MG63 (cell line): Measurements from ENCODE around the gene DHX15. TPM values are rescaled to one million over a fixed set of nuclear protein-coding genes. Genes with fewer than 3 reads are reported as not detected.
A peak's percentile ranks its signal among the peaks of the same experiment; 100 is the strongest.

Experiments used
- DNase-seq: peaks from one replicate; pipeline ENCODE4 v3.0.0-alpha.2; 2020
- H3K27me3 ChIP-seq: fragments of 250-450 bp; sonication (Bioruptor Pico); 2 replicates; pipeline ENCODE4 v1.5.1; 2020; ENCODE audit warnings: mild to moderate bottlenecking, moderate library complexity
- H3K36me3 ChIP-seq: fragments of 250-450 bp; sonication (Bioruptor Pico); 2 replicates; pipeline ENCODE4 v1.5.1; 2020; ENCODE audit warnings: mild to moderate bottlenecking, moderate library complexity
- H3K4me3 ChIP-seq: fragments of 250-450 bp; sonication (Bioruptor Pico); 2 replicates; pipeline ENCODE4 v1.5.1; 2020; ENCODE audit warnings: mild to moderate bottlenecking, moderate library complexity
- H3K9me3 ChIP-seq: fragments of 250-450 bp; sonication (Bioruptor Pico); 2 replicates; pipeline ENCODE4 v1.5.1; 2020; ENCODE audit warnings: mild to moderate bottlenecking, moderate library complexity
- total RNA-seq: library from RNA; depleted of rRNA; stranded (reverse); fragments of >200 nt; shearing (Covaris generic); gene quantifications from 2 replicates; pipeline ENCODE4 v1.2.3, GENCODE V29; 2014; ENCODE audit warnings: low replicate concordance; rRNA removed

The DHX15 gene
- 197 and 243 TPM in 2 replicates for total RNA-seq

GRCh38 chr4:24584211-24584850 is at the start of gene DHX15:
DHX15 (minus strand) TSS chr4:24584554; CDS start chr4:24584393, 161 bp downstream.
- H3K36me3 ChIP-seq, result peaks cover 32% of the 10 kb centered on the region
- H3K9me3 ChIP-seq, result no peaks in the 10 kb centered on the region
- DNase-seq, result peak; percentile 92
- no peaks in the 10 kb centered on the region for H3K27me3 ChIP-seq
- peak within 1 kb of the TSS; percentile 96 for H3K4me3 ChIP-seq

DNA sequence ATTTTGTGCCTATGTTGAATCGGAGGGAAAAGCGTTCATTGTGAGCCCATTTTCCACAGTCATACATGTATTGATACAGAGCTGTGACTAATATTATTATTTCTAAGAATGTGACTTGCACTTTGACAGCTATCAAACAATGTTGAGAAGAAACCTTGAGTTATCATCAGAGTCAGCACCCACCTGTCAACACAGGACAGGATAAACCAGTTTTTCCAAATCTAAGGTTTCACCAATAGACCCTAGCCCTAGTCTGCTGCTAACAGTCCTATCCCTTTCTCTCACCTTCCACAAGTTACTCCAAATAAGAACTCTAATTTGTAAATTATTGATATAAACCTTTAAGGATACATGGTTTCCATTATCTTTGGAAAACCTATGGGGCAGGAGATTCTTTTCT is 47.7 kb upstream of the DHX15 start:
- no peak overlapping the region for H3K4me3 ChIP-seq
- H3K9me3 ChIP-seq, result no peaks in the 10 kb centered on the region
- H3K27me3 ChIP-seq, result no peaks in the 10 kb centered on the region
- H3K36me3 ChIP-seq, result no peaks in the 10 kb centered on the region
- DNase-seq, result no peak

DNA sequence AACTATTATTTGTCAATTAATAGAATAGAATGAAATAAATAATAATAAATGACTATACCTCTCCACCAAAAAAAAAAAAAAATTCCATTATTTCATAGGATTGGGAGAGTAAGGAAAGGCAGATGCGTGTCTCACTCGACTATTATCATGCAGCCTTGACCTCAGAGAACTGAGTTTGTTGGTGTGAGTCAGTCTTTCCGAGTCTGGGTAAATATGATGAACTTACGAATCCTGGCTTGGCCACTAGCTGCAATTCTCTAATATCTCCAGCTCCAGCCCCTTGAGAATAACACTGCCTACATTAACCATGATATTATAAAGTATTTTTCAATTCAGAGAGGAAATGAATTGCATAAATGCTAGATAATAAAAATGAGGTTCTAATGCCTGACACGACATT is 46.6 kb upstream of the DHX15 start:
- H3K9me3 ChIP-seq, result no peaks in the 10 kb centered on the region
- DNase-seq, result no peak
- no peak overlapping the region for H3K4me3 ChIP-seq
- no peaks in the 10 kb centered on the region for H3K27me3 ChIP-seq
- no peaks in the 10 kb centered on the region for H3K36me3 ChIP-seq

DNA sequence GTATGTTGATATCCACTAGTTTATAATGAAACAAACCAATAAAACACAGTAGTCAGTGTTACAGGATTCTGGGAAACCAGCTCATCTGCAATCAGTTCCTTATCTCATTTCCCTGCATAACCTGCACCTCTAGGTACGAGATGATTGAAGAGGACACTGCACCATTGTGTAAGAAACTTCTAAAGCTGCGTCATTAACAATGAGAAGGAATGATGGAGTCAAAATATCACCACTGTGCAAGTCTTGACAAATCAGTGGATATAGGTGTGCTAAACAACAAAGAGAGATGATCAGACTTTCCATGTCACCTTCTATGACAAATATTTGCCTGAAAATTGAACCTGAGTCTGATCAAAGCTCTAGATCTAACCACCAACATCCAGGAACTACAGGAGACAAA is 40.7 kb upstream of the DHX15 start:
- Histone ChIP-seq H3K27me3 (no peaks in the 10 kb centered on the region), H3K9me3 (no peaks in the 10 kb centered on the region), H3K36me3 (no peaks in the 10 kb centered on the region), H3K4me3 (no peak overlapping the region)
- DNase-seq, result no peak

GRCh38 chr4:24624381-24624780 is 40.0 kb upstream of the DHX15 start:
- H3K4me3 ChIP-seq, result no peak overlapping the region
- no peaks in the 10 kb centered on the region for H3K27me3 ChIP-seq
- no peak for DNase-seq
- no peaks in the 10 kb centered on the region for H3K36me3 ChIP-seq
- no peaks in the 10 kb centered on the region for H3K9me3 ChIP-seq

DNA sequence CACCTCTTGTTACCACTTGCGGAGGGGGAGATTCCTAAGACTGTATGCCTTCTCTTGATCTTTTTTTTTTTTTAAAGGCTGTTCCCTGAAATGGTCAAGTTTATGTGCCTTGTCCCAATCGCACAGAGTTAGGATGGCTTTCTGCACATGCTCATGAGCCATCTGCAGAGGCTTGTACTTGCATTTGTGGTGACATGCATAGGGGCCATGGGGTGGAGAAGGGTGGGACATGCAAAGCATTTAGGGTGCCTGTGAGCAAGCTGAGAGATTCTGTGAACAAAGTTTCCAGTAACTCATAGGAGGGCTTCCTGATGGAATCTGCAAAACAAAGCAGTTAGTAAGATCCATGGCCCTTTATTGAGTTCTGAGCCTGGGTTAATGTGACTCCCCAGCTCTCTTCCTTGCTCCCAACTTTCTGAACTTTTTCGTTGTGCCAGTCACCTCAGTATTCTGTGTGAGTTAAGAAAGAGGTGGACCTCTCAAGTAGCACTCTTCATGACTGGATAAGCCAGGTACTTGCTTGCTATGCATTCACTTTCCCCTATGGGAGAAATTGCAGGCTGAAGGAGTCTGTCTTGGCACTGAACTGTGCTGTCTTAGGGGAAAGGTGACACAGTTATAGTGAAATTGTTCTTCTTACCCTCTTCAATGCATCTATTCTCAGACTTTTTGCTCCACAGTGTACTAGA is 37.9 kb upstream of the DHX15 start:
- H3K9me3 ChIP-seq, result no peaks in the 10 kb centered on the region
- H3K27me3 ChIP-seq, result no peaks in the 10 kb centered on the region
- no peaks in the 10 kb centered on the region for H3K36me3 ChIP-seq
- H3K4me3 ChIP-seq, result no peak overlapping the region
- no peak for DNase-seq

DNA sequence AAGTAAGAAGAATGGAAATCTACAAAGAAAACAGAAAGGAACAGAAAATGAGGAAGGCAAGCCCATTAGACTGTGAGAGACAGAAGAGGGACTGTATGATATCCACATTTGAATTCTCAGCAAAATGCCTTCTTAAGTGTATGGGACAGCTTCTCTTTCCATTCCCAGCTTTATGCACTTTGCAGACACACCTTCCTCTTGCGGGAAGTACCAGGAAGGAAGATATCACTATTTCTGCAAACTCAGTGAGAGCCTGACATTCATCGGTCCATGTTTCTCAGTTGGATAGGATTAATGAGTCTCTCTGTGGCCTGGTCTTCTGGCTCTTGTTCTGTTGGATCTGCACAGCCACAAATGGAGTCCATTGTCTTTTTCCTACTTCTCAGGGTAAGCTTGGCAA is 31.6 kb upstream of the DHX15 start:
- no peak for DNase-seq
- no peaks in the 10 kb centered on the region for H3K9me3 ChIP-seq
- H3K4me3 ChIP-seq, result no peak overlapping the region
- no peaks in the 10 kb centered on the region for H3K27me3 ChIP-seq
- no peaks in the 10 kb centered on the region for H3K36me3 ChIP-seq

- H3K9me3 ChIP-seq, result no peaks in the 10 kb centered on the region
- H3K4me3 ChIP-seq, result no peak overlapping the region
- H3K36me3 ChIP-seq, result no peaks in the 10 kb centered on the region
- DNase-seq, result no peak
- H3K27me3 ChIP-seq, result no peaks in the 10 kb centered on the region
Observed at GRCh38 chr4:24614881-24615280, 30.5 kb upstream of the DHX15 start.

- Histone ChIP-seq H3K9me3 (no peaks in the 10 kb centered on the region), H3K4me3 (no peak overlapping the region), H3K27me3 (no peaks in the 10 kb centered on the region), H3K36me3 (no peaks in the 10 kb centered on the region)
- DNase-seq, result no peak
Observed at GRCh38 chr4:24613502-24613901, 29.1 kb upstream of the DHX15 start.

DNA sequence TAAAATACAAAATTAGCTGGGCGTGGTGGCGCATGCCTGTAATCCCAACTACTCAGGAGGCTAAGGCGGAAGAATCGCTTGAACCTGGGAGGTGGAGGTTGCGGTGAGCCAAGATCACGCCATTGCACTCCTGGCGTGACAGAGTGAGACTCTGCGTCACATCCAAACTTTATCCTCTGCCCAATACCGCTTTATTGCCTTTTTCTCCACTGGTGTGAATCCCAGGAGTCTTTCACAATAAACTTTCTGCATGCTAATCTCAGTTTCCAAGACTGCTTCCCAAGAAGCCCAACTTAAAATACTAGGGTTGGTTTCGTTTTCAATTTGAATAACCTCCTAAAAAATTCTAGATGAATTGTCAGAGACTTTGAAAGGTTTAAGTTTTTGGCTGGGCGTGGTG is 27.2 kb upstream of the DHX15 start:
- DNase-seq, result no peak
- H3K9me3 ChIP-seq, result no peaks in the 10 kb centered on the region
- H3K36me3 ChIP-seq, result no peaks in the 10 kb centered on the region
- no peaks in the 10 kb centered on the region for H3K27me3 ChIP-seq
- H3K4me3 ChIP-seq, result no peak overlapping the region

GRCh38 chr4:24607334-24607733 is 23.0 kb upstream of the DHX15 start:
- no peaks in the 10 kb centered on the region for H3K27me3 ChIP-seq
- no peak overlapping the region for H3K4me3 ChIP-seq
- no peaks in the 10 kb centered on the region for H3K36me3 ChIP-seq
- DNase-seq, result no peak
- H3K9me3 ChIP-seq, result no peaks in the 10 kb centered on the region

DNA sequence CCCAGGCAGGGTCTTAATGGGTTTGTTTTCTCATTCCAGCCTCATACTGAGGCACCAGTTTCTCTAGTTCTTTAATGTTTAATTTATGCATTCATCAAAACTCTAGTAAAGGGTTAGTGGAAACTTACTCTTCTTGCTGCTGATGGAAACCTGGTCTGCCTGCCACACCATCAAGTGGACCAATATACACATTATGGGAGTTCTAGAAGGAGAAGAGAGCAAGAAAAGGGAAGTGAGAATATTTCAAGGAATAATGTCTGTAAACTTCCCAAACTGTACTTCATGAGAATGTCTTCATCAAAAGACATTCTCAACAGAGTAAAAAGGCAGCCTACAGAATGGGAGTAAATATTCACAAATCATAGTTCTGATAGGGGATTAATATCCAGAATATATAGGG is 20.9 kb upstream of the DHX15 start:
- no peak for DNase-seq
- Histone ChIP-seq H3K27me3 (no peaks in the 10 kb centered on the region), H3K9me3 (no peaks in the 10 kb centered on the region), H3K4me3 (no peak overlapping the region), H3K36me3 (no peaks in the 10 kb centered on the region)

- no peak for DNase-seq
- H3K9me3 ChIP-seq, result no peaks in the 10 kb centered on the region
- H3K36me3 ChIP-seq, result no peaks in the 10 kb centered on the region
- H3K4me3 ChIP-seq, result no peak overlapping the region
- no peaks in the 10 kb centered on the region for H3K27me3 ChIP-seq
Observed at GRCh38 chr4:24604558-24605214, 20.3 kb upstream of the DHX15 start.

DNA sequence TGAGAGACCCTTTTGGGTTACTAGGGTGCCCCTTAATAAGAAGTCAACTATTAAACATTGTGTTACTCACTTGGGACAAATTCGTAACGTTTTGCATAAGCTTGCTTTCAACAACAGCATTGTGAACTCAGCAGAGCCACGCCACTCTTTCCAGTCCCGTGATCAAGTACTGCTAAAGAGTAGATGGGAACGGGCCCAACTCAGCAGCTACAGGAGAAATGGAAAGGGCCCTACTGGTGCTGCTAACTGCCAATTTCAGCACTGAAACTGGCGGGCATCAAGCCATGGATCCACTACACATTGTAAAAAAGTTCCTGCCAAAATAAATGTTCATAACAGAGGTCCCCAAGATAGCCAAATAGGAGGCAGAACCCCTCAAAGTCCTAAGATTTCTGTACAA is 19.0 kb upstream of the DHX15 start:
- no peaks in the 10 kb centered on the region for H3K36me3 ChIP-seq
- H3K27me3 ChIP-seq, result no peaks in the 10 kb centered on the region
- H3K4me3 ChIP-seq, result no peak overlapping the region
- H3K9me3 ChIP-seq, result no peaks in the 10 kb centered on the region
- DNase-seq, result no peak

DNA sequence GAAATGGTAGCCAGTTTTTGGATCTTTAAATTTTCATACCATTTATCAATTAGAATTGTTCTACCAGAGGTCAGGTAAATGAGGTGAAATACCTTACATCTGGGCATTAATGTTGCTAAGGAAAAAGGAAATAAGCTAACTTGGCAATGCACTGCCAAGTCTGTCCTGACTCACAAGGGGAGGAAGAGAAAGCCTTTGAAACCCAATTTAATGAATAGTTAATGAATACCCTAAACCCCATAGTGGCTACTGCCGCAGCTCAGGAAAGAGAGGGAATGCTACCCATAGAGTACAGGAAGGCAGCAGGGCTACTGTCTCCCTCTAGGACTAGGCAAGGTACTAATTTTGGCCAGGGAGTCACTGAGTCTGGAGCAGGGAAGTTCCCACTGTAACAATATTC is 16.8 kb upstream of the DHX15 start:
- H3K27me3 ChIP-seq, result no peaks in the 10 kb centered on the region
- no peaks in the 10 kb centered on the region for H3K36me3 ChIP-seq
- DNase-seq, result no peak
- H3K4me3 ChIP-seq, result no peak overlapping the region
- no peaks in the 10 kb centered on the region for H3K9me3 ChIP-seq

DNA sequence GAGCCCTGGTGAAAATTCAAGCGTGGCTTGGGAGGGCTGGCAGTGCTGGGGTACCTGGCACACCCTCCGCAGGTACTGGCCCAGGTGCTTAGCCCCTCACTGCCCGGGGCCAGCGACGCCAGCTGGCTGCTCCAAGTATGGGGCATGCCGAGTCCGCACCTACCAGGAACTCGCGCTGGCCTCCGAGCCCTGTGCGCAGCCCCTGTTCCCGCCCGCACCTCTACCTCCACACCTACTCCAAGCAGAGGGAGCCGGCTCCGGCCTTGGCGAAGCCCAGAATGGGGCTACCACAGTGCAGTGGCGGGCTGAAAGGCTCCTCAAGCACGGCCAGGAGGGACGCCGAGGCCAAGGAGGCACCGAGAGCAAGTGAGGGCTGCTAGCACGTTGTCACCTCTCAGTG is 14.9 kb upstream of the DHX15 start:
- DNase-seq, result no peak
- Histone ChIP-seq H3K4me3 (no peak overlapping the region), H3K27me3 (no peaks in the 10 kb centered on the region), H3K9me3 (no peaks in the 10 kb centered on the region), H3K36me3 (no peaks in the 10 kb centered on the region)

DNA sequence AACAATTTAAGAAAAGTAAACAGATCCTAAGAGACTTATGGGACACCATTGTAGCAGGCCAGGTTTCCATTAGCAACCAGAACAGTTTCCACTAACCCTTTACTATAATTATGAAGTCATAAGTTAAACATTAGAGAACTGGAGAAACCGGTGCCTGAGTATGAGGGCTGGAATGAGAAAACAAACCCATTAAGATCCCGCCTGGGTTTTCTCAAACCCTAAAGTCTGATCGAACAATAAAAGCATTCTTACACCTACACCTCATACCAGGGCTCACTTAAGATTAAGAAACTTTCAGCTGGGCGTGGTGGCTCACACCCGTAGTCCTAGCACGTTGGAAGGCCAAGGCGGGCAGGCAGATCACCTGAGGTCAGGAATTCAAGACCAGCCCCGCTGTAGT is 13.7 kb upstream of the DHX15 start:
- Histone ChIP-seq H3K9me3 (no peaks in the 10 kb centered on the region), H3K27me3 (no peaks in the 10 kb centered on the region), H3K4me3 (no peak overlapping the region), H3K36me3 (no peaks in the 10 kb centered on the region)
- DNase-seq, result no peak

- Histone ChIP-seq H3K9me3 (no peaks in the 10 kb centered on the region), H3K4me3 (no peak overlapping the region), H3K27me3 (no peaks in the 10 kb centered on the region), H3K36me3 (no peaks in the 10 kb centered on the region)
- DNase-seq, result no peak
Observed at GRCh38 chr4:24595659-24596058, 11.3 kb upstream of the DHX15 start.
